H9 (cell line): ENCODE results near the gene AFDN. TPM values are rescaled to one million over a fixed set of nuclear protein-coding genes. Genes with fewer than 3 reads are reported as not detected.

Experiments used
- DNase-seq: peaks from one replicate; pipeline ENCODE4 v3.0.0-alpha.2; 2017
- H2AFZ ChIP-seq: one replicate; pipeline ENCODE4 v1.6.1; 2013; ENCODE audit warnings: mild to moderate bottlenecking, low read length, control low read depth, moderate library complexity
- H2AK5ac ChIP-seq: 2 replicates; pipeline ENCODE4 v1.6.1; 2013; ENCODE audit warnings: low read length, control low read depth, mixed read lengths; ENCODE audit not compliant: insufficient read length
- H2BK120ac ChIP-seq: one replicate; pipeline ENCODE4 v1.6.1; 2013; ENCODE audit warnings: low read depth, mild to moderate bottlenecking, low read length, control low read depth, inconsistent platforms; ENCODE audit not compliant: poor library complexity, severe bottlenecking
- H2BK12ac ChIP-seq: 2 replicates; pipeline ENCODE4 v1.6.1; 2013; ENCODE audit warnings: low read length, control low read depth, mixed read lengths, low read depth; ENCODE audit not compliant: insufficient read length
- H2BK15ac ChIP-seq: 2 replicates; pipeline ENCODE4 v1.6.1; 2013; ENCODE audit warnings: low read depth, low read length, control low read depth
- H2BK20ac ChIP-seq: one replicate; pipeline ENCODE4 v1.6.1; 2013; ENCODE audit warnings: low read depth, mild to moderate bottlenecking, low read length, control low read depth, inconsistent platforms; ENCODE audit not compliant: poor library complexity, severe bottlenecking
- H2BK5ac ChIP-seq: 2 replicates; pipeline ENCODE4 v1.6.1; 2013; ENCODE audit warnings: low read length, control low read depth, mixed read lengths; ENCODE audit not compliant: insufficient read length
- H3K14ac ChIP-seq: 2 replicates; pipeline ENCODE4 v1.6.1; 2013; ENCODE audit warnings: low read length, control low read depth; ENCODE audit not compliant: insufficient read depth
- H3K18ac ChIP-seq: 2 replicates; pipeline ENCODE4 v1.6.1; 2013; ENCODE audit warnings: low read depth, mild to moderate bottlenecking, mixed read lengths, low read length, control low read depth; ENCODE audit not compliant: insufficient read length
- H3K23ac ChIP-seq: 2 replicates; pipeline ENCODE4 v1.6.1; 2013; ENCODE audit warnings: low read length, control low read depth, mixed read lengths, low read depth; ENCODE audit not compliant: insufficient read length
- H3K23me2 ChIP-seq: 2 replicates; pipeline ENCODE4 v1.6.1; 2013; ENCODE audit warnings: low read depth, mild to moderate bottlenecking, mixed read lengths, low read length, control low read depth; ENCODE audit not compliant: insufficient read length, poor library complexity, severe bottlenecking
- H3K27ac ChIP-seq: 2 replicates; pipeline ENCODE4 v1.5.1; 2013; ENCODE audit warnings: low read length, control low read depth, mixed read lengths, low read depth; ENCODE audit not compliant: insufficient read length
- H3K27me3 ChIP-seq: 2 replicates; pipeline ENCODE4 v1.6.1; 2013; ENCODE audit warnings: low read length, control low read depth, inconsistent platforms; ENCODE audit not compliant: insufficient read depth
- H3K4ac ChIP-seq: 2 replicates; pipeline ENCODE4 v1.6.1; 2013; ENCODE audit warnings: low read depth, mild to moderate bottlenecking, control low read depth, inconsistent platforms, low read length, moderate library complexity
- H3K4me1 ChIP-seq: 2 replicates; pipeline ENCODE4 v1.6.1; 2013; ENCODE audit warnings: low read length, control low read depth, inconsistent platforms; ENCODE audit not compliant: insufficient read depth
- H3K4me2 ChIP-seq: 2 replicates; pipeline ENCODE4 v1.6.1; 2013; ENCODE audit warnings: low read length, control low read depth, mixed read lengths; ENCODE audit not compliant: insufficient read length, insufficient read depth
- H3K56ac ChIP-seq: 2 replicates; pipeline ENCODE4 v1.6.1; 2013; ENCODE audit warnings: low read depth, mild to moderate bottlenecking, mixed read lengths, low read length, control low read depth; ENCODE audit not compliant: insufficient read length
- H3K79me1 ChIP-seq: 2 replicates; pipeline ENCODE4 v1.6.1; 2013; ENCODE audit warnings: low read depth, mild to moderate bottlenecking, moderate library complexity, low read length, control low read depth, inconsistent platforms; ENCODE audit not compliant: insufficient read depth, poor library complexity, severe bottlenecking
- H3K79me2 ChIP-seq: 2 replicates; pipeline ENCODE4 v1.6.1; 2013; ENCODE audit warnings: low read length, control low read depth, inconsistent platforms; ENCODE audit not compliant: insufficient read depth
- H3K9ac ChIP-seq: 2 replicates; pipeline ENCODE4 v1.6.1; 2013; ENCODE audit warnings: low read length, control low read depth, mixed read lengths; ENCODE audit not compliant: insufficient read length; ENCODE audit errors: extremely low read depth
- H3K9me3 ChIP-seq: one replicate; pipeline ENCODE4 v1.6.1; 2013; ENCODE audit warnings: low read depth, low read length, inconsistent platforms; ENCODE audit not compliant: control insufficient read depth
- H3T11ph ChIP-seq: one replicate; pipeline ENCODE4 v1.6.1; 2013; ENCODE audit warnings: mild to moderate bottlenecking, low read length, control low read depth, inconsistent platforms
- H4K20me1 ChIP-seq: one replicate; pipeline ENCODE4 v1.6.1; 2013; ENCODE audit not compliant: control insufficient read depth, insufficient read length, insufficient read depth
- H4K5ac ChIP-seq: 2 replicates; pipeline ENCODE4 v1.6.1; 2013; ENCODE audit warnings: low read depth, mild to moderate bottlenecking, mixed read lengths, low read length, control low read depth; ENCODE audit not compliant: insufficient read length
- H4K8ac ChIP-seq: replicated peaks from 2 replicates; pipeline ENCODE4 v1.6.1; 2013; ENCODE audit warnings: low read length, control low read depth, mixed read lengths, low read depth; ENCODE audit not compliant: insufficient read length
- H4K91ac ChIP-seq: 2 replicates; pipeline ENCODE4 v1.6.1; 2013; ENCODE audit warnings: low read depth, mild to moderate bottlenecking, moderate library complexity, mixed read lengths, low read length, control low read depth; ENCODE audit not compliant: insufficient read length
- H3K27ac Mint-ChIP-seq, 3 experiments: 2 replicates in 2 of 3; 3 replicates in 1 of 3; pipeline ENCODE4 v1.8.0; 2020 to 2021; ENCODE audit warnings: mixed read lengths in 3 of 3, mild to moderate bottlenecking in 1 of 3, moderate library complexity in 1 of 3
- H3K27me3 Mint-ChIP-seq: 2 replicates; pipeline ENCODE4 v1.8.0; 2021; ENCODE audit warnings: low read depth, mild to moderate bottlenecking, moderate library complexity, mixed read lengths
- H3K36me3 Mint-ChIP-seq, 3 experiments: 2 replicates in 2 of 3; 3 replicates in 1 of 3; pipeline ENCODE4 v1.8.0; 2020 to 2021; ENCODE audit warnings: low read depth in 3 of 3, mixed read lengths in 3 of 3; ENCODE audit not compliant: insufficient read depth in 1 of 3
- H3K4me1 Mint-ChIP-seq, 2 experiments: 2 replicates each; pipeline ENCODE4 v1.8.0; 2020; ENCODE audit warnings: mixed read lengths in 2 of 2
- H3K4me3 Mint-ChIP-seq, 2 experiments: 2 replicates in 1 of 2; 3 replicates in 1 of 2; pipeline ENCODE4 v1.8.0; 2020 to 2021; ENCODE audit warnings: mild to moderate bottlenecking in 2 of 2, mixed read lengths in 2 of 2, moderate library complexity in 1 of 2
- H3K9me3 Mint-ChIP-seq, 2 experiments: 2 replicates in 1 of 2; 3 replicates in 1 of 2; pipeline ENCODE4 v1.8.0; 2020; ENCODE audit warnings: mild to moderate bottlenecking in 2 of 2, mixed read lengths in 2 of 2, moderate library complexity in 1 of 2
- WGBS: extraction: QIAGEN DNeasy Blood & Tissue Kit; methylation state at CpG from one replicate; pipeline ENCODE4 v1.1.7; 2013; ENCODE audit warnings: missing lambda C conversion rate, low lambda C conversion rate, mixed read lengths; ENCODE audit not compliant: insufficient read length; ENCODE audit errors: extremely low coverage; 5-methylcytosine and 5-hydroxymethylcytosine counted together
- total RNA-seq: library from RNA; stranded (reverse); gene quantifications from 2 replicates; pipeline ENCODE4 v1.2.1, GENCODE V29; 2021
- TF ChIP-seq, protein P1 (sequence below): fragments of 200-600 bp; sonication (generic); conservative IDR thresholded peaks from 3 replicates; pipeline ENCODE4 v1.8.0; 2021; ENCODE audit warnings: antibody characterized with exemption, mild to moderate bottlenecking

Gene AFDN
- total RNA-seq, 1 experiment from 2014 or later = 157 TPM

DNA sequence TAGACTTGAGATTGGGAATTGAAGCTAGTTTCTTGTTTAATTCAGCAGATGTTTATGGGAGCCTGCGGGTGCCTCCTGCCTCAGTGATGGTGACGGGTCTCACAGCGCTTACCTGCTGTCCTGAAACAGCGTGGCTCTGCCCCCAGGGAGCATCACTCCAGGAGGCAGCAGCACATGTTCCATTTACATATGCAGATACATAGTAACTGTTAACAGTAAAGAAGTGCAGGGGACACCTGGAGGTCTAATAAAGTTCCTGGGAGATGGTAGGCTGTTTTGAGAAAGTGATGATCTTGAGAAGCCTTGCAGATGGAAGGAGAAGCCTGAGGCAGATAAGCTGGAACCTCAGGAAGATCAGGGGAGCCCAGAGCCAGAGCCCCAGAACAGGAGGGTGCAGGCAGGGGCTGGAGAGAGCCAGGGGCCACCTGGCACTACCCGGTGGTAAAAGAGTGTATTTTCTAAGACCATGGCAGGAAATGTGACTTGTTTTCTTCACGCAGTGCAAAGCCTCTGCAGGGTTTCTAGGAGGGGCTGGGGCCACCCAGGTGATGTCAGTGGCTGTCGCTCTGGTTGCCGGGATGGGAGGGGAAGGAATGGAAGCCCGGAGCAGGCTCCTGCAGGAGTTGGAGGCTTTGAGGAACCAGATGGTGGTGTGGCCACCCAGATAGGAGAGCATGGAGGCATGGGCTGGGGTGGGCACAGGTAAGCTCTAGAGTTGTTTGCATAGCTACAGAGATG is 146.6 kb downstream of the AFDN start:
- no CpG with 5 or more reads among the region's 9 CpGs for WGBS
- H3K23ac ChIP-seq = no peak overlapping the region
- H3K4me2 ChIP-seq = no peak overlapping the region
- no peak overlapping the region for H2AK5ac ChIP-seq
- H3K27me3 ChIP-seq = no peaks in the 10 kb centered on the region
- H4K5ac ChIP-seq = no peak overlapping the region
- H4K91ac ChIP-seq = no peak overlapping the region
- H2BK120ac ChIP-seq = no peak overlapping the region
- H3K9ac ChIP-seq = no peak overlapping the region
- Mint-ChIP-seq H3K4me1 (peaks cover 23 to 26% of the 10 kb centered on the region in 2 experiments), H3K27me3 (no peaks in the 10 kb centered on the region), H3K27ac (peak overlapping the region in 2 of 3 experiments; percentile 56 to 73; a peak in 4 of 7 replicates), H3K4me3 (peak overlapping the region in 1 of 2 experiments; percentile 31; a peak in 2 of 5 replicates), H3K36me3 (peaks cover 12 to 29% (median 24%) of the 10 kb centered on the region in 3 experiments; a peak in 6 of 7 replicates), H3K9me3 (peaks cover 0 to 3% of the 10 kb centered on the region in 2 experiments; a peak in 3 of 5 replicates)
- H2BK5ac ChIP-seq = no peak overlapping the region
- no peaks in the 10 kb centered on the region for H3K79me2 ChIP-seq
- H3K4ac ChIP-seq = no peak overlapping the region
- no peak overlapping the region for H3K56ac ChIP-seq
- no peaks in the 10 kb centered on the region for H3K79me1 ChIP-seq
- H3K4me1 ChIP-seq = peaks cover 3% of the 10 kb centered on the region; the same call in 1 of the 2 replicates
- DNase-seq = no peak
- H2BK20ac ChIP-seq = no peak overlapping the region
- H4K20me1 ChIP-seq = no peaks in the 10 kb centered on the region
- H3K18ac ChIP-seq = no peak overlapping the region
- TF ChIP-seq, protein P1, sequence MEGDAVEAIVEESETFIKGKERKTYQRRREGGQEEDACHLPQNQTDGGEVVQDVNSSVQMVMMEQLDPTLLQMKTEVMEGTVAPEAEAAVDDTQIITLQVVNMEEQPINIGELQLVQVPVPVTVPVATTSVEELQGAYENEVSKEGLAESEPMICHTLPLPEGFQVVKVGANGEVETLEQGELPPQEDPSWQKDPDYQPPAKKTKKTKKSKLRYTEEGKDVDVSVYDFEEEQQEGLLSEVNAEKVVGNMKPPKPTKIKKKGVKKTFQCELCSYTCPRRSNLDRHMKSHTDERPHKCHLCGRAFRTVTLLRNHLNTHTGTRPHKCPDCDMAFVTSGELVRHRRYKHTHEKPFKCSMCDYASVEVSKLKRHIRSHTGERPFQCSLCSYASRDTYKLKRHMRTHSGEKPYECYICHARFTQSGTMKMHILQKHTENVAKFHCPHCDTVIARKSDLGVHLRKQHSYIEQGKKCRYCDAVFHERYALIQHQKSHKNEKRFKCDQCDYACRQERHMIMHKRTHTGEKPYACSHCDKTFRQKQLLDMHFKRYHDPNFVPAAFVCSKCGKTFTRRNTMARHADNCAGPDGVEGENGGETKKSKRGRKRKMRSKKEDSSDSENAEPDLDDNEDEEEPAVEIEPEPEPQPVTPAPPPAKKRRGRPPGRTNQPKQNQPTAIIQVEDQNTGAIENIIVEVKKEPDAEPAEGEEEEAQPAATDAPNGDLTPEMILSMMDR = no peak
- no peak overlapping the region for H3T11ph ChIP-seq
- peak overlapping the region; percentile 8; the same call in 1 of the 2 replicates for H3K14ac ChIP-seq
- no peaks in the 10 kb centered on the region for H3K9me3 ChIP-seq
- H3K23me2 ChIP-seq = no peaks in the 10 kb centered on the region
- no peak overlapping the region for H2BK15ac ChIP-seq
- H2BK12ac ChIP-seq = no peak overlapping the region
- H3K27ac ChIP-seq = no peak overlapping the region
- H2AFZ ChIP-seq = no peak overlapping the region
- no peak overlapping the region for H4K8ac ChIP-seq
